HFF-Myc (cell line): ENCODE results near the gene OR7C1.

Experiments
- DNase-seq: peaks from one replicate; pipeline ENCODE4 v3.0.0-alpha.2; 2011; ENCODE audit warnings: low read depth; ENCODE audit errors: extremely low read depth
- H3K4me3 ChIP-seq: replicated peaks from 2 replicates; pipeline ENCODE4 v1.5.1; 2011; ENCODE audit warnings: low read depth, mild to moderate bottlenecking, control low read depth, low read length
- TF ChIP-seq, protein P1 (sequence below): IDR thresholded peaks from 2 replicates; pipeline ENCODE4 v1.5.1; 2012; ENCODE audit warnings: mild to moderate bottlenecking, low read depth, low read length, control low read depth; ENCODE audit errors: missing control alignments

OR7C1 gene

GRCh38 chr19:14837391-14837790, 2.4 kb upstream of the OR7C1 start:
- no peak for DNase-seq
- TF ChIP-seq, protein P1, sequence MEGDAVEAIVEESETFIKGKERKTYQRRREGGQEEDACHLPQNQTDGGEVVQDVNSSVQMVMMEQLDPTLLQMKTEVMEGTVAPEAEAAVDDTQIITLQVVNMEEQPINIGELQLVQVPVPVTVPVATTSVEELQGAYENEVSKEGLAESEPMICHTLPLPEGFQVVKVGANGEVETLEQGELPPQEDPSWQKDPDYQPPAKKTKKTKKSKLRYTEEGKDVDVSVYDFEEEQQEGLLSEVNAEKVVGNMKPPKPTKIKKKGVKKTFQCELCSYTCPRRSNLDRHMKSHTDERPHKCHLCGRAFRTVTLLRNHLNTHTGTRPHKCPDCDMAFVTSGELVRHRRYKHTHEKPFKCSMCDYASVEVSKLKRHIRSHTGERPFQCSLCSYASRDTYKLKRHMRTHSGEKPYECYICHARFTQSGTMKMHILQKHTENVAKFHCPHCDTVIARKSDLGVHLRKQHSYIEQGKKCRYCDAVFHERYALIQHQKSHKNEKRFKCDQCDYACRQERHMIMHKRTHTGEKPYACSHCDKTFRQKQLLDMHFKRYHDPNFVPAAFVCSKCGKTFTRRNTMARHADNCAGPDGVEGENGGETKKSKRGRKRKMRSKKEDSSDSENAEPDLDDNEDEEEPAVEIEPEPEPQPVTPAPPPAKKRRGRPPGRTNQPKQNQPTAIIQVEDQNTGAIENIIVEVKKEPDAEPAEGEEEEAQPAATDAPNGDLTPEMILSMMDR = no peak
- no peak overlapping the region for H3K4me3 ChIP-seq

DNA sequence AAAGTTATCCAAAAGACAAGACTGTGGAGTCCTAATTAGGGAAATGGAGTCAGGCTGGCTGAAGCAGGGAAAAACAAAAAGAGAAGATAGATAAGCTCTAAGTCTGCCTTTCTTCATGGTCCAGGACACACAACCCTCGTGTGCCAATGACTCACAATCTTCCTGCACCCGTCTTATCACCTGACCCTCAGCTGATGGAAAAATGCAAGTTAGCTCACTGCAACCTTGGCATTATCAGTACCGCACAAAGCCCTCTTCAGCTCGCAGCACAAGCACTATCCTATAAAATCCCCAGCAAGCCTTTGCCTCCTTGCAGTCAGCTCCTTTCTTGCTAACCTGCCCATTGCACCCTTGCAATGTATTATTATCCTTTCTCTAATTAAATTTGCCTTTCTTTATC, 4.3 kb downstream of the OR7C1 start:
- H3K4me3 ChIP-seq = no peak overlapping the region
- TF ChIP-seq, protein P1 = no peak
- no peak for DNase-seq

DNA sequence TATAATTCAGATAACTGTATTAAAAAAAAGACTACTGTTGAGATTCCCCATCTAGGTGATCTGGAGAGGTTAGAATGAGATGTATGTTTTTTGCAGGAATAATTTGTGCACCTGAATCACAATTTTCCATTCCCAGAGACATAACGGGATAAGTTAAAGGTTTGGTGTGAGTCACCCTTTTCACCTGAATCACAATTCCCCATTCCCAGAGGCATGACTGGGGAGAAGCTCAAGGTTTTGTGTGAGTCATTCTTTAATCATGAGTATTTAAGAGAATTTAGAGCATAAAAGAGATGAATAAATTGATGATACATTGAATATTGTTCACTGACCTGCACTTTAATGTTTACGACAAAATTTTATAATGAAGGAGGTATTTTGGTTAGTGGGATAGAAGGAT, 9.0 kb downstream of the OR7C1 start:
- H3K4me3 ChIP-seq = no peak overlapping the region
- DNase-seq = no peak
- TF ChIP-seq, protein P1 = no peak

DNA sequence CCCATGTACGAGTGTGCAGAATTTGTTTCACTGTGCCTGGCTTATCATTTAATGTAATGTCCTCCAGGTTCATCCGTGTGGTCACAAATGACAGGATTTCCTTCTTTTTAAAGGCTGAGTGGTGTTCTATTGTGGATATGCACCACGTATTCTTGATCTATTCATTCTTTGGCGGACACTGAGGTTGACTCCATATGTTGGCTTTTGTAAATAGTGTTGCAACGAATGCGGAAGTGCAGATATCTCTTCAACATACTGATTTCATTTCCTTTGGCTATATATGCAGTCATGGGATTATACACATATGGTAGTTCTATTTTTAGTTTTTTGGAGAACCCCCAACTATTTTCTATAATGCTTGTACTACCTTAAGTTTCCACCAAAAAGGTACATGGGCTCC, 13.0 kb downstream of the OR7C1 start:
- no peak overlapping the region for H3K4me3 ChIP-seq
- no peak for DNase-seq
- TF ChIP-seq, protein P1 = no peak

GRCh38 chr19:14818588-14818987, 16.4 kb downstream of the OR7C1 start:
- no peak overlapping the region for H3K4me3 ChIP-seq
- TF ChIP-seq, protein P1 = no peak
- no peak for DNase-seq

DNA sequence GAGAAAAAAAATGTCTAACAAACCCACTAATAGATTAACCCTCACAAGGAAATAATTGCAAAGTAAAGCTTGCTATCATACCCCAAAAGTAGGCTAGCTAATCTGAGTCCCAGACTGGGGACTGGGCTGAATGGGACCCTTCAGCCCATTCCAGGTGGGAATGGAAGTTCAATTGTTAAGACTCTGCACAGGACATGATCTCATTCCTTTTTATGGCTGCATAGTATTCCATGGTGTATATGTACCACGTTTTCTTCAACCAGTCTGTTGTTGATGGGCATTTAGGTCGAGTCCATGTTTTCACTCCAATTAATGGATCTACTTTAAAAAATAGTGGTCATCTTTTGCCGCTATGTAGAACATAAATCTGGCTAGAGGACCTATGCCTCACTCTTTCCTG, 17.9 kb downstream of the OR7C1 start:
- TF ChIP-seq, protein P1 = no peak
- no peak overlapping the region for H3K4me3 ChIP-seq
- DNase-seq = no peak

DNA sequence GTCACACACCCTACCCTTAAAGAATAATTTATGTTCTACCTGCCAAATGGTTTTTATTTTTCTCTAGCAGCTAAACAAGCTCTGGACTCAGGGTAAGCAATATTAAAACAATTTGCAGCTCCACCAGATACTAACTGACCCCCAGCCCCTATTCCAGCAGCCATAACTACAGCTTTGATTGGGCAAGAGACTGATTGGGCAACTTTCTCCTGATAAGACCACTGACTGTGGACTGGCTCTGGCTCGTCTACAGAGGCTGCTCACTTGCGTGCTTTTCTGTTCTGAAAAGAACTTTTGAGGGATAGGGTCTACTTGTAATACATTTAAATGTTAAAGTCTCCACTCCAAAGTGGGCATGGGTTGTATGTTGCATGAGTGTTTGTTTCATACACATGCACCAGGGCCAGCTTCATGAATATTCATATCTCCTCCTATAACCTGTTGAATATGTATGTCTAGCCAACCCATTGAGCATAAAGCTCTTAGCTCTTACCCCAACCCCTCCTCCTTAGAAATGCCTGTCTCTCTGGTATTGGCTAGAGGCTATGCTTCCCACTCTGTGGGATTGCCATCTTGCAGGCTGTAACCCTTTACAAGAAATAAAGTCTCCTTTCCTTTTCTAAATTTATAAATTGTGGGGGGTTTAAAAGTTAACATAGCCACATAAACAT, 19.9 kb downstream of the OR7C1 start:
- no peak overlapping the region for H3K4me3 ChIP-seq
- TF ChIP-seq, protein P1 = no peak
- DNase-seq = no peak
